HEK293 (cell line): Measurements from ENCODE around the gene TUBG2.
A peak's percentile ranks its signal among the peaks of the same experiment; 100 is the strongest.

Experiments
- CTCF ChIA-PET: fragments of 350-600 bp; formaldehyde crosslinking; extraction: SDS; loops from one replicate; lab custom pipeline; 2021; ENCODE audit warnings: antibody characterized with exemption; lab: Yijun Ruan, JAX
- POLR2A ChIA-PET: fragments of 300-600 bp; formaldehyde crosslinking; extraction: SDS; loops from one replicate; lab custom pipeline; 2020; ENCODE audit warnings: antibody characterized with exemption, inconsistent platforms; lab: Yijun Ruan, JAX
- H3K27ac ChIP-seq: fragments of 200-500 bp; sonication (Bioruptor generic); 2 replicates; pipeline ENCODE4 v1.5.1; 2014; ENCODE audit warnings: low read depth, low read length, control low read depth, inconsistent platforms; ENCODE audit errors: extremely low read depth
- H3K36me3 ChIP-seq, 2 experiments: fragments of 200-500 bp in 1 of 2; sonication (Bioruptor generic) in 1 of 2; 1 replicate in 1 of 2; 2 replicates in 1 of 2; pipeline ENCODE4 v1.5.1; 2014 to 2017; ENCODE audit warnings: inconsistent platforms in 2 of 2, low read length in 2 of 2; ENCODE audit not compliant: control insufficient read depth in 2 of 2, insufficient read depth in 1 of 2
- H3K4me1 ChIP-seq: fragments of 200-500 bp; sonication (Bioruptor generic); 2 replicates; pipeline ENCODE4 v1.5.1; 2014; ENCODE audit warnings: mild to moderate bottlenecking, low read length, inconsistent platforms; ENCODE audit not compliant: control insufficient read depth, insufficient read depth
- H3K4me3 ChIP-seq: 2 replicates; pipeline ENCODE4 v1.5.1; 2011; ENCODE audit warnings: low read depth, mild to moderate bottlenecking, control low read depth, low read length, moderate library complexity
- H3K9me3 ChIP-seq: fragments of 200-500 bp; sonication (Bioruptor generic); 2 replicates; pipeline ENCODE4 v1.5.1; 2014; ENCODE audit warnings: low read depth, low read length, inconsistent platforms; ENCODE audit not compliant: control insufficient read depth, insufficient read depth
- KLF10 ChIP-seq: fragments of 450-650 bp; IDR thresholded peaks from 2 replicates; pipeline ENCODE4 v1.5.1; 2018; ENCODE audit warnings: missing biosample characterization, mild to moderate bottlenecking, missing genetic modification characterization
- ZNF341 ChIP-seq: fragments of 450-650 bp; formaldehyde crosslinking; IDR thresholded peaks from 2 replicates; pipeline ENCODE4; 2016; ENCODE audit warnings: low read depth, missing biosample characterization, missing genetic modification characterization

The TUBG2 gene

DNA sequence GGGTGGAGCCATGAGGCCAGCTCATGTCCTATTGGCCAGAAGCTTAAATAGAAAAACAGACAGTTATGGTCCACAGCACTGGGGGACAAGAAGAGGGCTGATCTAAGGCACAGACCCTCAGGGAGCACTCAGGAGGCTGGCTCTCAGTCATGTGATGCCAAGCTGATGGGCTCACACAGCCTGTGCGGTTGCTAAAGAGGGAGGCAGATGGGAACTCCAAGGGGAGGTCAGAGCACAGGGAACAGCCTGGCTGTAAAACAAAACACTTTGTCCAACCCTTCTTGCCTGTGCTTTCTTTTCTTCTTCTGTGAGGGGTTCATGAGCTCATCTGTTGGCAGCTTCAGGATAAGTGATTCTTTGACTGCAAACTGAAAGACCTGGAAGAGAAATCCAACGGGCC is 50.5 kb downstream of the TUBG2 start:
- ChIA-PET CTCF (interaction anchor here (0.6 to 1.7 kb wide), 7 partner anchors 10 to 228 kb away, joined by 3 to 7 read pairs (median 3); partner anchors contain the start of gene PSMC3IP), POLR2A (interaction anchor here (1.2 kb wide), 1 partner anchor 27 kb away, joined by 8 read pairs; no protein-coding TSS in a partner anchor)
- no peak overlapping the region for H3K27ac ChIP-seq
- peaks cover 73 to 92% of the 10 kb centered on the region in 2 experiments for H3K36me3 ChIP-seq
- TF ChIP-seq KLF10 (tag by site-specific recombination) (no peak), ZNF341 (peak; percentile 48; the same call in 1 of the 2 replicates)
- H3K4me3 ChIP-seq, result no peak overlapping the region
- no peaks in the 10 kb centered on the region for H3K9me3 ChIP-seq
- H3K4me1 ChIP-seq, result no peaks in the 10 kb centered on the region
